ENCODE results near the gene ZGPAT. TPM values are rescaled to one million over a fixed set of nuclear protein-coding genes. Genes with fewer than 3 reads are reported as not detected.

ZGPAT gene
- total RNA-seq, 1 donor: 11.8 TPM

- DNase-seq (ENCODE audit: low read depth): no peak
- no peak for TF ChIP-seq CTCF (IDR thresholded peaks at IDR 0.05; ENCODE audit: insufficient read depth, low read length)
- H3K4me3 ChIP-seq (ENCODE audit: low read depth, low read length): no peak within 1 kb of the TSS
Observed at GRCh38 chr20:63735859-63736718, 28.2 kb downstream of the ZGPAT start, which contains the start of gene LIME1. Gene LIME1, plus strand, starts transcription at chr20:63736664. Its CDS starts 886 bp downstream, at chr20:63737550.

GRCh38 chr20:63736893-63737694 lies 29.3 kb downstream of the ZGPAT start:
- DNase-seq (ENCODE audit: low read depth): no peak
- no peak overlapping the region for H3K4me3 ChIP-seq (ENCODE audit: low read depth, low read length)

DNA sequence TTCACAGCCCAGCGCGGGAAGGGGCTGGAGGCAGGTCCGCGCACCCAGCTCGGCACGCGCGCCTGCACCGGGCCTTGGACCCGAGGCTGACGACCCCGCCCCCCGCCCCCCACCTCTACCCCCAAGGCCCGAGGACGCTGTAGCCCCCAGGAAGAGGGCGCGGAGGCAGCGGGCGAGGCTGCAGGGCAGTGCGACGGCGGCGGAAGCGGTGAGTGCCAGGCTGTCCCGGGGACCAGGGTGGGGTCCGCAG lies 29.8 kb downstream of the ZGPAT start:
- TF ChIP-seq CTCF (IDR thresholded peaks at IDR 0.05; ENCODE audit: insufficient read depth, low read length): no peak
- H3K4me3 ChIP-seq (ENCODE audit: low read depth, low read length): no peak overlapping the region
- no peak for DNase-seq (ENCODE audit: low read depth)

More at GRCh38 chr20:63736893-63737694, 29.3 kb downstream of the ZGPAT start:
- TF ChIP-seq CTCF (IDR thresholded peaks at IDR 0.05; ENCODE audit: insufficient read depth, low read length): no peak

- no peak for TF ChIP-seq CTCF (IDR thresholded peaks at IDR 0.05; ENCODE audit: insufficient read depth, low read length)
- DNase-seq (ENCODE audit: low read depth): no peak
- no peak overlapping the region for H3K4me3 ChIP-seq (ENCODE audit: low read depth, low read length)
Observed at GRCh38 chr20:63737945-63738686, 30.3 kb downstream of the ZGPAT start.

DNA sequence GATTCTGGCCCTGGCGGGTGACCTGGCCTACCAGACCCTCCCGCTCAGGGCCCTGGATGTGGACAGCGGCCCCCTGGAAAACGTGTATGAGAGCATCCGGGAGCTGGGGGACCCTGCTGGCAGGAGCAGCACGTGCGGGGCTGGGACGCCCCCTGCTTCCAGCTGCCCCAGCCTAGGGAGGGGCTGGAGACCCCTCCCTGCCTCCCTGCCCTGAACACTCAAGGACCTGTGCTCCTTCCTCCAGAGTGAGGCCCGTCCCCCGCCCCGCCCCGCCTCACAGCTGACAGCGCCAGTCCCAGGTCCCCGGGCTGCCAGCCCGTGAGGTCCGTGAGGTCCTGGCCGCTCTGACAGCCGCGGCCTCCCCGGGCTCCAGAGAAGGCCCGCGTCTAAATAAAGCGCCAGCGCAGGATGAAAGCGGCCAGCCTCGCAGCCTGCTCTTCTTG lies 30.9 kb downstream of the ZGPAT start:
- no peak for DNase-seq (ENCODE audit: low read depth)
- no peak overlapping the region for H3K4me3 ChIP-seq (ENCODE audit: low read depth, low read length)

More for the DNA sequence above, 30.9 kb downstream of the ZGPAT start:
- no peak for TF ChIP-seq CTCF (IDR thresholded peaks at IDR 0.05; ENCODE audit: insufficient read depth, low read length)
